ENCODE data around the gene C19orf38. TPM values are rescaled to one million over a fixed set of nuclear protein-coding genes. Genes with fewer than 3 reads are reported as not detected.
"Not testable (repeated sequence)": the region's sequence is repeated elsewhere in the genome, so short reads cannot be mapped to it uniquely, and the experiment has no call there.

Gene C19orf38
- total and polyA plus RNA-seq, 5 donors, result 0.23 to 1.4 (median 0.51) TPM

GRCh38 chr19:10836479-10837330 lies 11.5 kb upstream of the C19orf38 start:
- intact Hi-C loops (cut with DNase I), result no loop called here
- 31% methylated on average over 38 of the region's 38 CpGs for WGBS
- H3K4me1 ChIP-seq (ENCODE audit: control insufficient read depth, insufficient read depth, low read length), result peaks cover 3% of the 10 kb centered on the region
- H3K4me3 ChIP-seq (ENCODE audit: low read length), result peak overlapping the region; percentile 47
- peak overlapping the region; percentile 74 for H3K27ac ChIP-seq (ENCODE audit: low read length)
- DNase-seq (peak; percentile 89 to 94 (median 94)), ATAC-seq (peak; percentile 42 to 59)
- no peaks in the 10 kb centered on the region for H3K9me3 ChIP-seq (ENCODE audit: control insufficient read depth, low read length)
- no peaks in the 10 kb centered on the region for H3K27me3 ChIP-seq (ENCODE audit: control insufficient read depth, insufficient read depth)

- H3K4me1 ChIP-seq (ENCODE audit: control insufficient read depth, insufficient read depth, low read length); intact Hi-C loops (cut with DNase I); H3K9me3 ChIP-seq (ENCODE audit: control insufficient read depth, low read length); ATAC-seq; H3K27me3 ChIP-seq (ENCODE audit: control insufficient read depth, insufficient read depth); DNase-seq; H3K4me3 ChIP-seq (ENCODE audit: low read length); H3K27ac ChIP-seq (ENCODE audit: low read length): not testable (repeated sequence)
- WGBS, result 95% methylated on average over 7 of the region's 7 CpGs
These were observed 10.6 kb upstream of the C19orf38 start for GRCh38 chr19:10837649-10838048.

GRCh38 chr19:10838377-10838776 lies 9.8 kb upstream of the C19orf38 start:
- Histone ChIP-seq H3K27me3 (ENCODE audit: control insufficient read depth, insufficient read depth) (no peaks in the 10 kb centered on the region), H3K9me3 (ENCODE audit: control insufficient read depth, low read length) (no peaks in the 10 kb centered on the region), H3K27ac (ENCODE audit: low read length) (no peak overlapping the region), H3K4me1 (ENCODE audit: control insufficient read depth, insufficient read depth, low read length) (peaks cover 3% of the 10 kb centered on the region), H3K4me3 (ENCODE audit: low read length) (no peak overlapping the region)
- ATAC-seq (no peak), DNase-seq (no peak)
- 88% methylated on average over 11 of the region's 11 CpGs for WGBS
- intact Hi-C loops (cut with DNase I), result no loop called here

GRCh38 chr19:10839114-10840050 lies 8.8 kb upstream of the C19orf38 start:
- no peaks in the 10 kb centered on the region for H3K27me3 ChIP-seq (ENCODE audit: control insufficient read depth, insufficient read depth)
- DNase-seq, result no peak
- H3K9me3 ChIP-seq (ENCODE audit: control insufficient read depth, low read length), result no peaks in the 10 kb centered on the region
- peaks cover 3% of the 10 kb centered on the region for H3K4me1 ChIP-seq (ENCODE audit: control insufficient read depth, insufficient read depth, low read length)
- intact Hi-C loops (cut with DNase I), result no loop called here
- no peak overlapping the region for H3K27ac ChIP-seq (ENCODE audit: low read length)
- WGBS, result 78% methylated on average over 10 of the region's 10 CpGs
- H3K4me3 ChIP-seq (ENCODE audit: low read length), result no peak overlapping the region
- ATAC-seq, result no peak

GRCh38 chr19:10842788-10843187 lies 5.4 kb upstream of the C19orf38 start:
- ATAC-seq (no peak), DNase-seq (no peak)
- no peaks in the 10 kb centered on the region for H3K27me3 ChIP-seq (ENCODE audit: control insufficient read depth, insufficient read depth)
- intact Hi-C loops (cut with DNase I), result no loop called here
- H3K27ac ChIP-seq (ENCODE audit: low read length), result no peak overlapping the region
- no peaks in the 10 kb centered on the region for H3K9me3 ChIP-seq (ENCODE audit: control insufficient read depth, low read length)
- no peak overlapping the region for H3K4me3 ChIP-seq (ENCODE audit: low read length)
- no peaks in the 10 kb centered on the region for H3K4me1 ChIP-seq (ENCODE audit: control insufficient read depth, insufficient read depth, low read length)
- 83% methylated on average over 7 of the region's 7 CpGs for WGBS

GRCh38 chr19:10846500-10847202 lies 1.6 kb upstream of the C19orf38 start:
- intact Hi-C loops (cut with DNase I), result no loop called here
- 87% methylated on average over 2 of the region's 2 CpGs for WGBS

GRCh38 chr19:10850631-10851030 lies 2.4 kb downstream of the C19orf38 start:
- DNase-seq (no peak), ATAC-seq (no peak)
- intact Hi-C loops (cut with DNase I), result no loop called here
- Histone ChIP-seq H3K4me3 (ENCODE audit: low read length) (no peak overlapping the region), H3K9me3 (ENCODE audit: control insufficient read depth, low read length) (no peaks in the 10 kb centered on the region), H3K4me1 (ENCODE audit: control insufficient read depth, insufficient read depth, low read length) (no peaks in the 10 kb centered on the region), H3K27ac (ENCODE audit: low read length) (no peak overlapping the region), H3K27me3 (ENCODE audit: control insufficient read depth, insufficient read depth) (no peaks in the 10 kb centered on the region)
- WGBS, result 92% methylated on average over 5 of the region's 5 CpGs

More at GRCh38 chr19:10846500-10847202, 1.6 kb upstream of the C19orf38 start:
- no peaks in the 10 kb centered on the region for H3K9me3 ChIP-seq (ENCODE audit: control insufficient read depth, low read length)
- DNase-seq (no peak), ATAC-seq (no peak)
- H3K4me1 ChIP-seq (ENCODE audit: control insufficient read depth, insufficient read depth, low read length), result no peaks in the 10 kb centered on the region
- H3K27ac ChIP-seq (ENCODE audit: low read length), result no peak overlapping the region
- no peak overlapping the region for H3K4me3 ChIP-seq (ENCODE audit: low read length)
- no peaks in the 10 kb centered on the region for H3K27me3 ChIP-seq (ENCODE audit: control insufficient read depth, insufficient read depth)

GRCh38 chr19:10852098-10852800 lies 4.0 kb downstream of the C19orf38 start:
- H3K4me3 ChIP-seq (ENCODE audit: low read length), result no peak overlapping the region
- H3K27ac ChIP-seq (ENCODE audit: low read length), result no peak overlapping the region
- no peaks in the 10 kb centered on the region for H3K9me3 ChIP-seq (ENCODE audit: control insufficient read depth, low read length)
- no peaks in the 10 kb centered on the region for H3K4me1 ChIP-seq (ENCODE audit: control insufficient read depth, insufficient read depth, low read length)
- intact Hi-C loops (cut with DNase I), result no loop called here
- no peaks in the 10 kb centered on the region for H3K27me3 ChIP-seq (ENCODE audit: control insufficient read depth, insufficient read depth)
- ATAC-seq, result no peak
- DNase-seq, result no peak
- WGBS, result 81% methylated on average over 7 of the region's 7 CpGs

- no peaks in the 10 kb centered on the region for H3K4me1 ChIP-seq (ENCODE audit: control insufficient read depth, insufficient read depth, low read length)
- H3K27ac ChIP-seq (ENCODE audit: low read length), result no peak overlapping the region
- no peaks in the 10 kb centered on the region for H3K27me3 ChIP-seq (ENCODE audit: control insufficient read depth, insufficient read depth)
- intact Hi-C loops (cut with DNase I), result no loop called here
- ATAC-seq (no peak), DNase-seq (no peak)
- no peaks in the 10 kb centered on the region for H3K9me3 ChIP-seq (ENCODE audit: control insufficient read depth, low read length)
- H3K4me3 ChIP-seq (ENCODE audit: low read length), result no peak overlapping the region
- WGBS, result 73% methylated on average over 7 of the region's 7 CpGs
These were observed 4.7 kb downstream of the C19orf38 start for GRCh38 chr19:10852941-10853340.

GRCh38 chr19:10854350-10855089 lies 6.3 kb downstream of the C19orf38 start:
- H3K27me3 ChIP-seq (ENCODE audit: control insufficient read depth, insufficient read depth), result no peaks in the 10 kb centered on the region
- ATAC-seq (no peak), DNase-seq (no peak)
- intact Hi-C loops (cut with DNase I), result no loop called here
- H3K4me1 ChIP-seq (ENCODE audit: control insufficient read depth, insufficient read depth, low read length), result no peaks in the 10 kb centered on the region
- H3K4me3 ChIP-seq (ENCODE audit: low read length), result no peak overlapping the region
- WGBS, result 71% methylated on average over 7 of the region's 7 CpGs
- no peak overlapping the region for H3K27ac ChIP-seq (ENCODE audit: low read length)
- H3K9me3 ChIP-seq (ENCODE audit: control insufficient read depth, low read length), result no peaks in the 10 kb centered on the region
